Keratinocyte (primary cell): ENCODE results near the gene KIFC3. TPM values are rescaled to one million over a fixed set of nuclear protein-coding genes. Genes with fewer than 3 reads are reported as not detected.

Experiments
- DNase-seq: peaks from one replicate; pipeline ENCODE4 v3.0.0-alpha.2; 2011; ENCODE audit warnings: low read depth, missing footprints, low spot score
- FAIRE-seq: peaks from 2 replicates; lab custom pipeline; 2011; peaks lifted over from hg19 to GRCh38; lab: Jason Lieb, UNC
- H2AFZ ChIP-seq: 2 replicates; pipeline ENCODE4 v1.6.0; 2012; ENCODE audit warnings: low read length, control low read depth, inconsistent platforms; ENCODE audit not compliant: control insufficient read depth
- H3K27ac ChIP-seq: 2 replicates; pipeline ENCODE4 v1.5.1; 2011; ENCODE audit warnings: low read length; ENCODE audit not compliant: control insufficient read depth, insufficient read depth
- H3K27me3 ChIP-seq: 3 replicates; pipeline ENCODE4 v1.6.0; 2011; ENCODE audit warnings: low read length; ENCODE audit not compliant: control insufficient read depth, insufficient read depth; ENCODE audit errors: extremely low read depth
- H3K36me3 ChIP-seq, 2 experiments: 2 replicates in 1 of 2; 3 replicates in 1 of 2; pipeline ENCODE4 v1.5.1; 2011; ENCODE audit warnings: low read length in 2 of 2, mild to moderate bottlenecking in 1 of 2; ENCODE audit not compliant: control insufficient read depth in 2 of 2, insufficient read depth in 2 of 2; ENCODE audit errors: extremely low read depth in 1 of 2
- H3K4me1 ChIP-seq: 3 replicates; pipeline ENCODE4 v1.5.1; 2011; ENCODE audit warnings: low read length; ENCODE audit not compliant: control insufficient read depth, insufficient read depth; ENCODE audit errors: extremely low read depth
- H3K4me2 ChIP-seq: 3 replicates; pipeline ENCODE4 v1.6.0; 2011; ENCODE audit warnings: low read depth, low read length; ENCODE audit not compliant: control insufficient read depth, insufficient read depth; ENCODE audit errors: extremely low read depth
- H3K4me3 ChIP-seq, 3 experiments: fragments of 200-600 bp in 1 of 3; sonication (generic) in 1 of 3; 2 replicates in 2 of 3; 3 replicates in 1 of 3; pipeline ENCODE4 v1.5.1; 2011 to 2016; ENCODE audit warnings: low read length in 3 of 3, mild to moderate bottlenecking in 3 of 3, control low read depth in 2 of 3, inconsistent platforms in 1 of 3, low read depth in 1 of 3, mixed read lengths in 1 of 3, mixed run types in 1 of 3, moderate library complexity in 1 of 3; ENCODE audit not compliant: control insufficient read depth in 2 of 3, insufficient read depth in 2 of 3; ENCODE audit errors: extremely low read depth in 1 of 3
- H3K79me2 ChIP-seq: 2 replicates; pipeline ENCODE4 v1.6.0; 2012; ENCODE audit warnings: low read length; ENCODE audit not compliant: control insufficient read depth, insufficient read depth
- H3K9ac ChIP-seq: 3 replicates; pipeline ENCODE4 v1.6.0; 2011; ENCODE audit warnings: low read length; ENCODE audit not compliant: control insufficient read depth, insufficient read depth; ENCODE audit errors: extremely low read depth
- H3K9me1 ChIP-seq: 3 replicates; pipeline ENCODE4 v1.6.0; 2011; ENCODE audit warnings: low read length; ENCODE audit not compliant: control insufficient read depth, insufficient read depth; ENCODE audit errors: extremely low read depth
- H3K9me3 ChIP-seq: 2 replicates; pipeline ENCODE4 v1.5.1; 2012; ENCODE audit warnings: low read depth, low read length; ENCODE audit not compliant: control insufficient read depth
- H4K20me1 ChIP-seq: 3 replicates; pipeline ENCODE4 v1.6.0; 2011; ENCODE audit warnings: low read length; ENCODE audit not compliant: control insufficient read depth, insufficient read depth; ENCODE audit errors: extremely low read depth
- EZH2 ChIP-seq: IDR thresholded peaks from one replicate; pipeline ENCODE4 v1.6.1; 2012; ENCODE audit warnings: inconsistent platforms, mild to moderate bottlenecking, low read length, moderate library complexity
- dilution Hi-C: fragments of 300-500 bp; cut with MboI; formaldehyde crosslinking; loops from one replicate; pipeline ENCODE4 v1.7.0; 2020; ENCODE audit warnings: low sequenced_read_pairs; ENCODE audit not compliant: extremely low pct_ligation_motif_present
- polyA plus RNA-seq, 5 experiments: library from polyadenylated mRNA; depleted of rRNA in 3 of 5; stranded (reverse) in 3 of 5; stranded (forward) in 1 of 5; unstranded in 1 of 5; fragments of >200 nt; gene quantifications; 1 replicate in 1 of 5; 2 replicates in 3 of 5; 3 replicates in 1 of 5; pipeline versions ENCODE4 v1.2.1 to v1.2.3, GENCODE V29; 2011 to 2012; ENCODE audit warnings: missing spikeins in 2 of 5, low read depth in 1 of 5, low replicate concordance in 1 of 5
- TF ChIP-seq, protein P1 (sequence below), 3 experiments: IDR thresholded peaks in 1 of 3; conservative IDR thresholded peaks in 1 of 3; optimal IDR thresholded peaks in 1 of 3; 2 replicates in 2 of 3; 3 replicates in 1 of 3; pipeline versions ENCODE3 to v1.5.1; 2011; ENCODE audit warnings: low read length in 3 of 3, mild to moderate bottlenecking in 3 of 3, moderate library complexity in 2 of 3, control low read depth in 1 of 3, inconsistent platforms in 1 of 3; ENCODE audit not compliant: insufficient read depth in 2 of 3; ENCODE audit errors: extremely low read depth in 1 of 3

The KIFC3 gene
- polyA plus RNA-seq, 1 donor (not counting 4 experiments of a cell fraction or from before 2014, with no cell fraction given), result 22.7 TPM

DNA sequence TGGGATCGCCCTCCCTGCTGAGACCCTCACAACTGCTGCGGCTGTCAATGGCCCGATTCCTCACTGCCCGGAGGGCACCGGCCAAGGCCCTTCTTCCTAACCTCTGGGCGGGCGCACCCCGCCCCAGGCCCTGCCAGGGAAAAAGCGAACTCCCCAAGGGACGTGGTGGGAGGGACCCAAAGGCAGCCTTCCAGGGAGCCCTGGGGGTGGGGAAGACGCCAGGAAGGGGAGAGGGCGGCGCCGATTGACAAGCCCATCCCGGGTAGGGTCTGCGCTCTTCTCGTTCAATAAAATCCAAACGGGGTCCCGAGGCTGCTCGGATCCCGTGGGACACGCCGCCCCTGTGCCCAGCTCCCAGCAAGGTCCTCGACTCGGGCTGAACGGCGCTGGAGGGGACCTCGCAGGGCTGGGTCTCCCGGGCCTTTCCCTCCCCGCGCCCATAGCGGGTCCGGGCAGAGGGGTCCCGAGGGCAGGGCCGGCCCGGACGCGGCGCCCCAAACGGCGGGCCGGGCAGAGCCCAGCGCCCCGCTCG, 416 bp downstream of the KIFC3 start:
- H2AFZ ChIP-seq, result peak overlapping the region; percentile 5
- no peak for DNase-seq
- peaks cover 2 to 6% of the 10 kb centered on the region in 2 experiments for H3K36me3 ChIP-seq
- H3K4me3 ChIP-seq, result peak overlapping the region; percentile 72 to 90 (median 89)
- peaks cover 58% of the 10 kb centered on the region for H3K4me1 ChIP-seq
- no peaks in the 10 kb centered on the region for H4K20me1 ChIP-seq
- FAIRE-seq, result no peak
- TF ChIP-seq, protein P1, sequence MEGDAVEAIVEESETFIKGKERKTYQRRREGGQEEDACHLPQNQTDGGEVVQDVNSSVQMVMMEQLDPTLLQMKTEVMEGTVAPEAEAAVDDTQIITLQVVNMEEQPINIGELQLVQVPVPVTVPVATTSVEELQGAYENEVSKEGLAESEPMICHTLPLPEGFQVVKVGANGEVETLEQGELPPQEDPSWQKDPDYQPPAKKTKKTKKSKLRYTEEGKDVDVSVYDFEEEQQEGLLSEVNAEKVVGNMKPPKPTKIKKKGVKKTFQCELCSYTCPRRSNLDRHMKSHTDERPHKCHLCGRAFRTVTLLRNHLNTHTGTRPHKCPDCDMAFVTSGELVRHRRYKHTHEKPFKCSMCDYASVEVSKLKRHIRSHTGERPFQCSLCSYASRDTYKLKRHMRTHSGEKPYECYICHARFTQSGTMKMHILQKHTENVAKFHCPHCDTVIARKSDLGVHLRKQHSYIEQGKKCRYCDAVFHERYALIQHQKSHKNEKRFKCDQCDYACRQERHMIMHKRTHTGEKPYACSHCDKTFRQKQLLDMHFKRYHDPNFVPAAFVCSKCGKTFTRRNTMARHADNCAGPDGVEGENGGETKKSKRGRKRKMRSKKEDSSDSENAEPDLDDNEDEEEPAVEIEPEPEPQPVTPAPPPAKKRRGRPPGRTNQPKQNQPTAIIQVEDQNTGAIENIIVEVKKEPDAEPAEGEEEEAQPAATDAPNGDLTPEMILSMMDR (optimal IDR thresholded peaks at IDR 0.05 in 1 of 3, IDR thresholded peaks at IDR 0.05 in 1 of 3, conservative IDR thresholded peaks at IDR 0.05 in 1 of 3; ENCODE audit: extremely low read depth in 1 of 3, insufficient read depth in 2 of 3, low read length in 3 of 3), result no peak
- TF ChIP-seq EZH2, result no peak
- no peaks in the 10 kb centered on the region for H3K27me3 ChIP-seq
- H3K9me3 ChIP-seq, result no peaks in the 10 kb centered on the region
- peak overlapping the region; percentile 77 for H3K27ac ChIP-seq
- peak overlapping the region; percentile 83 for H3K9ac ChIP-seq
- H3K4me2 ChIP-seq, result peak overlapping the region; percentile 96
- dilution Hi-C loops, result no loop called here
- H3K9me1 ChIP-seq, result no peaks in the 10 kb centered on the region
- H3K79me2 ChIP-seq, result peaks cover 29% of the 10 kb centered on the region

DNA sequence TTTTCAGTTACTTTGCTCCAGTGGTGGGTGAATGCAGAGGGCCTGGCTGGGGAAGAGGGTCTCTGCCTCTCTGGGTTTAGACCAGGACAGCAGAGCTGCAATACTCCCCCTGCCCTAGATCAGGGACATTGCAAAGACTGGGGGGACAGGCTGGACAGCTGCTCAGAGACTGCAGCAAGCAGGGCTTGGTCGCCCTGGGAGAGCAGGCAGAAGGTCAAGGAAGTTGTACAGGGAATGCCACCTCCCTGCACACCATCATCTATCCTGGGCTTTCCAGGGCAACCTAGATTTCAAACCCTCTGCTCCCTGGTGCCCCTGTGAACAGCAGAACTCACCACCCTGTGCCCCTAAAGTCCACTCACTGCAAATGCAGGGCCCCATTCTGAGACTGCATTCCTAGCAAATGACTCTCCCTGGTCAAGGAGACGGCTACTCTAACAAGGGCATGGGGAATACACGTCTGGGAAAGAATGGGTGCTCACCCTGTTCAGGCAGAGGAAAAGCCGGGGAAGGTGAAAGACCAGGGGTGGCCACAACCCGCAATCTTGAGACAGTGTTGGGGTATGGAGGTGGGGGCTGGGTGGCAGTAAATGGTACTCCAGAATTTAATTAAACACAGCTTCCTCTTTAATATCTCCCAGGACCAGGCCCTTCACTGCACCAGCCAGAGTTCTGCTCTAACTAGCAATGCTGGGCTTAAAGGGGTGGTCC, 1.0 kb downstream of the KIFC3 start:
- no peaks in the 10 kb centered on the region for H3K9me3 ChIP-seq
- peak overlapping the region; percentile 72 to 90 (median 89) for H3K4me3 ChIP-seq
- peak overlapping the region; percentile 96 for H3K4me2 ChIP-seq
- peaks cover 34% of the 10 kb centered on the region for H3K79me2 ChIP-seq
- no peaks in the 10 kb centered on the region for H4K20me1 ChIP-seq
- FAIRE-seq (peak; percentile 43), DNase-seq (no peak)
- no peaks in the 10 kb centered on the region for H3K27me3 ChIP-seq
- no peak for TF ChIP-seq EZH2
- TF ChIP-seq, protein P1 (optimal IDR thresholded peaks at IDR 0.05 in 1 of 3, IDR thresholded peaks at IDR 0.05 in 1 of 3, conservative IDR thresholded peaks at IDR 0.05 in 1 of 3; ENCODE audit: extremely low read depth in 1 of 3, insufficient read depth in 2 of 3, low read length in 3 of 3), result no peak
- H3K9me1 ChIP-seq, result no peaks in the 10 kb centered on the region
- peaks cover 58% of the 10 kb centered on the region for H3K4me1 ChIP-seq
- dilution Hi-C loops, result no loop called here
- peaks cover 2 to 13% of the 10 kb centered on the region in 2 experiments for H3K36me3 ChIP-seq
- H3K9ac ChIP-seq, result peak overlapping the region; percentile 83
- H2AFZ ChIP-seq, result peak overlapping the region; percentile 5
- H3K27ac ChIP-seq, result peak overlapping the region; percentile 77
